Neuronal stem cell (in vitro differentiated cells): ENCODE measurements around the gene PIGO. TPM values are rescaled to one million over a fixed set of nuclear protein-coding genes. Genes with fewer than 3 reads are reported as not detected.

Experiments used
- DNase-seq: peaks from one replicate; pipeline ENCODE4 v3.0.0-alpha.2; 2013; ENCODE audit warnings: low spot score
- H2AFZ ChIP-seq: one replicate; pipeline ENCODE4 v1.6.1; 2013; ENCODE audit warnings: mild to moderate bottlenecking, low read length, inconsistent platforms
- H2AK5ac ChIP-seq: 2 replicates; pipeline ENCODE4 v1.6.1; 2013; ENCODE audit warnings: low read depth, mild to moderate bottlenecking, inconsistent platforms, low read length, moderate library complexity, mixed read lengths
- H2BK120ac ChIP-seq: 2 replicates; pipeline ENCODE4 v1.6.1; 2013; ENCODE audit warnings: low read depth, mild to moderate bottlenecking, inconsistent platforms, low read length, moderate library complexity, mixed read lengths
- H2BK12ac ChIP-seq: one replicate; pipeline ENCODE4 v1.6.1; 2013; ENCODE audit warnings: low read length, inconsistent platforms
- H2BK15ac ChIP-seq: 2 replicates; pipeline ENCODE4 v1.6.1; 2013; ENCODE audit warnings: mild to moderate bottlenecking, low read length, inconsistent platforms, mixed read lengths
- H2BK5ac ChIP-seq: one replicate; pipeline ENCODE4 v1.6.1; 2013; ENCODE audit warnings: inconsistent platforms, mild to moderate bottlenecking, low read length, moderate library complexity
- H3K14ac ChIP-seq: one replicate; pipeline ENCODE4 v1.6.1; 2013; ENCODE audit warnings: low read length, inconsistent platforms
- H3K18ac ChIP-seq: 2 replicates; pipeline ENCODE4 v1.6.1; 2013; ENCODE audit warnings: low read length, inconsistent platforms
- H3K23ac ChIP-seq: 2 replicates; pipeline ENCODE4 v1.6.1; 2013; ENCODE audit warnings: low read depth, mild to moderate bottlenecking, mixed read lengths, low read length, inconsistent platforms; ENCODE audit not compliant: poor library complexity
- H3K27ac ChIP-seq: replicated peaks from 3 replicates; pipeline ENCODE4 v1.5.1; 2013; ENCODE audit warnings: low read length, inconsistent platforms
- H3K27me3 ChIP-seq, 3 experiments: 2 replicates each; pipeline ENCODE4 v1.6.1; 2013; ENCODE audit warnings: low read length in 3 of 3, mild to moderate bottlenecking in 2 of 3, inconsistent platforms in 1 of 3, low read depth in 1 of 3, mixed read lengths in 1 of 3, moderate library complexity in 1 of 3; ENCODE audit not compliant: control insufficient read depth in 3 of 3, insufficient read depth in 3 of 3
- H3K36me3 ChIP-seq, 2 donors: replicated peaks in 1 of 2; 2 replicates each; pipeline ENCODE4 v1.6.1; 2013; ENCODE audit warnings: low read length in 2 of 2; ENCODE audit not compliant: control insufficient read depth in 2 of 2, insufficient read depth in 2 of 2
- H3K4ac ChIP-seq: 2 replicates; pipeline ENCODE4 v1.6.1; 2013; ENCODE audit warnings: inconsistent platforms, mild to moderate bottlenecking, low read length, moderate library complexity
- H3K4me1 ChIP-seq, 2 donors: 1 replicate in 1 of 2; 2 replicates in 1 of 2; pipeline ENCODE4 v1.6.1; 2013; ENCODE audit warnings: low read length in 2 of 2, low read depth in 1 of 2; ENCODE audit not compliant: control insufficient read depth in 2 of 2, insufficient read depth in 1 of 2
- H3K4me2 ChIP-seq: one replicate; pipeline ENCODE4 v1.6.1; 2013; ENCODE audit warnings: mild to moderate bottlenecking, low read length, inconsistent platforms; ENCODE audit not compliant: insufficient read depth, poor library complexity, severe bottlenecking
- H3K4me3 ChIP-seq, 2 donors: 2 replicates each; pipeline ENCODE4 v1.5.1; 2013; ENCODE audit warnings: low read length in 2 of 2, mild to moderate bottlenecking in 2 of 2, inconsistent platforms in 1 of 2, moderate library complexity in 1 of 2
- H3K79me1 ChIP-seq: one replicate; pipeline ENCODE4 v1.6.1; 2013; ENCODE audit warnings: low read depth, mild to moderate bottlenecking, inconsistent platforms, low read length, moderate library complexity
- H3K9ac ChIP-seq: one replicate; pipeline ENCODE4 v1.6.1; 2013; ENCODE audit warnings: mild to moderate bottlenecking, low read depth, low read length, inconsistent platforms; ENCODE audit not compliant: poor library complexity
- H3K9me3 ChIP-seq, 2 donors: replicated peaks in 1 of 2; 2 replicates each; pipeline versions ENCODE3 to v1.6.1; 2013; ENCODE audit warnings: low read length in 2 of 2, mild to moderate bottlenecking in 2 of 2, inconsistent platforms in 1 of 2, low read depth in 1 of 2, mixed read lengths in 1 of 2, moderate library complexity in 1 of 2; ENCODE audit not compliant: control insufficient read depth in 2 of 2, insufficient read depth in 1 of 2
- H4K8ac ChIP-seq: one replicate; pipeline ENCODE4 v1.6.1; 2013; ENCODE audit warnings: low read depth, mild to moderate bottlenecking, inconsistent platforms, low read length, moderate library complexity
- H4K91ac ChIP-seq: one replicate; pipeline ENCODE4 v1.6.1; 2013; ENCODE audit warnings: low read length, low read depth, mild to moderate bottlenecking, inconsistent platforms; ENCODE audit not compliant: poor library complexity
- WGBS, 2 donors: extraction: QIAGEN DNeasy Blood & Tissue Kit; methylation state at CpG; one replicate each; pipeline ENCODE4 v1.1.7; 2013; ENCODE audit warnings: missing lambda C conversion rate in 2 of 2, mixed read lengths in 1 of 2; ENCODE audit not compliant: insufficient read length in 2 of 2, insufficient replicate concordance in 1 of 2; ENCODE audit errors: extremely low coverage in 2 of 2; 5-methylcytosine and 5-hydroxymethylcytosine counted together
- polyA plus RNA-seq, 2 experiments: library from polyadenylated mRNA; stranded (reverse); fragments of 200-250 nt; gene quantifications; one replicate each; pipeline ENCODE4 v1.2.3, GENCODE V29; 2013

Gene PIGO
- 9.3 TPM for polyA plus RNA-seq (2013, experiment 1 of 2)
- polyA plus RNA-seq (2013, experiment 2 of 2), result 9.1 TPM

DNA sequence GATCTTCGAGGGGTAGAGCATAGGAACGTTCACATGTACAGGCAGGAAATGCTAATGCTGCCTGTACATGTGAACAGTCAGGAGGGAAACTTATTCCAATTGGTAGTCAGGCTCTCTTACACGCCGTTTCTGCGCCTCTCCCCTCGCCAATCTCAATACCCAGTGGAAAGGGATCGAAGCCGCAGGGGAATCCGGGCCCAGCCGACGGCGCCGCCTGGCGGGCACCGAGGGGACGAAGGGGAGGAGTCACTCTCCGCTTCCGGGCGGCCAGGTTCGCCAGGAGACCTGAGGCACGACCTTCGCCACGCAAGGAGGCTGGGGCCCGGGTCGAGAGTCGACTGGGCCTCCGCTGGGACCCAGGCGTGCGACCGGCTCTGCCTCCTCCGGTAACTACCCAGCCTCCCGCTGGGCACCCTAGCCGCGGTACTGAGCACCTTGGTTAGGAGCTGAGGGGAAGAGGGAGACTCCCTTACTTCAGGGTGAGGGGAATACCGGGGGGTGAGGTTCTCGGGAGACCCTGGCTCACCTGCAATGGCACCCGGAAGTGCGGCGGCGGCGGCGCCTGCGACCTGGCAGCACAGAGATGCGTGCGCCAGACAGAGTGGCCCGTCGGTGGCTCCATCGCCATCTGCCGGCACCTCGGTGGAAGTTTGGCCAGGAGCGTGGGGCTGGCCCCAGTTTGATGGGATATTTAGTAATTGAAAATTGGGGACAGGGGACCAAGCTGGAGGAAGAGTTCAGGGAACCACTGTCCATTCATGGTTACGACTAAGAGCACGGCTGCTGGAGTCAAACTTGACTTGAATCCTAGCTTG lies at the start of gene PIGO:
Gene PIGO, minus strand, starts transcription at position 557 of the 815 bp plus-strand sequence. CDS start 1,026 bp downstream, outside the sequence.
- H3K4me3 ChIP-seq, result peak within 1 kb of the TSS; percentile 85 to 93
- H3K27me3 ChIP-seq, result no peaks in the 10 kb centered on the region
- no peak within 1 kb of the TSS for H2BK5ac ChIP-seq
- WGBS, 2 donors, result no CpG with 5 or more reads among the region's 53 CpGs
- H3K18ac ChIP-seq, result peak within 1 kb of the TSS; percentile 99
- H3K4ac ChIP-seq, result no peak within 1 kb of the TSS
- peak; percentile 82 for DNase-seq
- no peak within 1 kb of the TSS for H4K91ac ChIP-seq
- peaks cover 7% of the 10 kb centered on the region for H3K79me1 ChIP-seq
- H3K4me2 ChIP-seq, result peak within 1 kb of the TSS; percentile 78
- H3K4me1 ChIP-seq, result peaks cover 0 to 2% of the 10 kb centered on the region in 2 donors
- H2BK15ac ChIP-seq, result no peak within 1 kb of the TSS
- H2AFZ ChIP-seq, result peak within 1 kb of the TSS; percentile 93
- peaks cover 28 to 51% of the 10 kb centered on the region in 2 donors for H3K36me3 ChIP-seq
- no peak within 1 kb of the TSS for H2BK120ac ChIP-seq
- no peaks in the 10 kb centered on the region for H3K9me3 ChIP-seq
- peak within 1 kb of the TSS; percentile 95 for H3K23ac ChIP-seq
- H3K27ac ChIP-seq, result peak within 1 kb of the TSS; percentile 89
- H2AK5ac ChIP-seq, result no peak within 1 kb of the TSS
- no peak within 1 kb of the TSS for H3K14ac ChIP-seq
- H4K8ac ChIP-seq, result no peak within 1 kb of the TSS
- peak within 1 kb of the TSS; percentile 97 for H3K9ac ChIP-seq
- no peak within 1 kb of the TSS for H2BK12ac ChIP-seq

- Histone ChIP-seq H3K23ac (no peak overlapping the region), H3K27me3 (no peaks in the 10 kb centered on the region), H3K36me3 (no peaks in the 10 kb centered on the region), H3K14ac (no peak overlapping the region), H3K4me2 (no peak overlapping the region), H3K79me1 (peaks cover 1% of the 10 kb centered on the region), H3K9ac (no peak overlapping the region), H2BK120ac (no peak overlapping the region), H3K18ac (no peak overlapping the region), H3K9me3 (peaks cover 20 to 26% of the 10 kb centered on the region in 2 donors), H3K4me1 (no peaks in the 10 kb centered on the region), H4K91ac (no peak overlapping the region), H2AK5ac (no peak overlapping the region), H3K4ac (no peak overlapping the region), H2AFZ (no peak overlapping the region), H2BK15ac (no peak overlapping the region), H4K8ac (no peak overlapping the region), H3K27ac (no peak overlapping the region), H2BK5ac (no peak overlapping the region), H3K4me3 (no peak overlapping the region), H2BK12ac (no peak overlapping the region)
- WGBS, 2 donors, result no CpG with 5 or more reads among the region's 5 CpGs
- DNase-seq, result no peak
Measured at GRCh38 chr9:35142037-35142436, 45.6 kb upstream of the PIGO start.

DNA sequence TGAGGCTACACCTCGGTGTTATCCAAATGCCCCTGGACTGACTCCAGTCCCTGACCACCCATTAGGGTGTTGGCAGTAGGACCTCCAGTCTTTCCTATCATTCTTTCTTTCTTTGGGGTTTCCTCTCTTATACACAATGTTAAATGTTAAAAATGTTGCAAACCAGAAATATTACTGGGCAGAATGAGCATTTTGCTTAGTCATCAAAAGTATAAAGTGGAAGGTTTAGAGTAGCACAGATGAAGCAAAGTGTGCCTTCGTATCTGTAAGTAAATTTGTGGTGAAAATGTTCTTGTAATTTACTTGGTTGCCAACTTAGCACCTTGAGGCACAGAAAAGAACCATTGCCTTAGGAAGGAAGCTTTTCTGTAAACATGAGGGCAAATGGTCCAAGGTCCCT lies 43.7 kb upstream of the PIGO start:
- H2BK5ac ChIP-seq, result no peak overlapping the region
- no peak overlapping the region for H3K9ac ChIP-seq
- no peaks in the 10 kb centered on the region for H3K36me3 ChIP-seq
- H2AK5ac ChIP-seq, result no peak overlapping the region
- no peak overlapping the region for H3K27ac ChIP-seq
- no peak overlapping the region for H4K8ac ChIP-seq
- H4K91ac ChIP-seq, result no peak overlapping the region
- no peak overlapping the region for H2BK15ac ChIP-seq
- no peak overlapping the region for H2AFZ ChIP-seq
- no peaks in the 10 kb centered on the region for H3K4me1 ChIP-seq
- no peak overlapping the region for H3K4me3 ChIP-seq
- no CpG with 5 or more reads among the region's 2 CpGs for WGBS, 2 donors
- no peak for DNase-seq
- H3K27me3 ChIP-seq, result no peaks in the 10 kb centered on the region
- H2BK120ac ChIP-seq, result no peak overlapping the region
- no peak overlapping the region for H3K18ac ChIP-seq
- H3K4me2 ChIP-seq, result no peak overlapping the region
- peaks cover 1% of the 10 kb centered on the region for H3K79me1 ChIP-seq
- no peak overlapping the region for H3K14ac ChIP-seq
- H3K4ac ChIP-seq, result no peak overlapping the region
- no peak overlapping the region for H2BK12ac ChIP-seq
- peaks cover 20 to 26% of the 10 kb centered on the region in 2 donors for H3K9me3 ChIP-seq
- no peak overlapping the region for H3K23ac ChIP-seq

GRCh38 chr9:35136866-35137265 lies 40.5 kb upstream of the PIGO start:
- Histone ChIP-seq H3K4ac (no peak overlapping the region), H2BK12ac (no peak overlapping the region), H2BK120ac (no peak overlapping the region), H3K9me3 (peaks cover 7 to 19% of the 10 kb centered on the region in 2 donors), H3K27ac (no peak overlapping the region), H3K23ac (no peak overlapping the region), H2AK5ac (no peak overlapping the region), H4K91ac (no peak overlapping the region), H3K4me3 (no peak overlapping the region), H3K27me3 (no peaks in the 10 kb centered on the region), H3K9ac (no peak overlapping the region), H3K14ac (no peak overlapping the region), H4K8ac (no peak overlapping the region), H3K36me3 (no peaks in the 10 kb centered on the region), H2BK5ac (no peak overlapping the region), H3K4me1 (no peaks in the 10 kb centered on the region), H3K18ac (no peak overlapping the region), H3K79me1 (peaks cover 1% of the 10 kb centered on the region), H3K4me2 (no peak overlapping the region), H2BK15ac (no peak overlapping the region), H2AFZ (peak overlapping the region; percentile 59)
- no CpG with 5 or more reads among the region's 8 CpGs for WGBS, 2 donors
- DNase-seq, result no peak
